GM13977 (cell line): Measurements from ENCODE around the gene TEKT5.

ENCODE experiments used
- DNase-seq: peaks from one replicate; pipeline ENCODE4 v3.0.0; 2012; ENCODE audit warnings: low spot score
- in situ Hi-C: fragments of 300-500 bp; cut with MboI; formaldehyde crosslinking; loops from one replicate; pipeline ENCODE4 v1.12.0; 2022; ENCODE audit warnings: low sequenced_read_pairs, low pct_unique_long_range_greater_than_20kb, mixed read lengths, inconsistent platforms; ENCODE audit not compliant: unreplicated experiment
- TF ChIP-seq, protein P1 (sequence below): IDR thresholded peaks from 2 replicates; pipeline ENCODE4 v1.5.1; 2012; ENCODE audit warnings: mild to moderate bottlenecking, control low read depth; ENCODE audit not compliant: insufficient read depth; ENCODE audit errors: extremely low read depth, missing control alignments

The TEKT5 gene

DNA sequence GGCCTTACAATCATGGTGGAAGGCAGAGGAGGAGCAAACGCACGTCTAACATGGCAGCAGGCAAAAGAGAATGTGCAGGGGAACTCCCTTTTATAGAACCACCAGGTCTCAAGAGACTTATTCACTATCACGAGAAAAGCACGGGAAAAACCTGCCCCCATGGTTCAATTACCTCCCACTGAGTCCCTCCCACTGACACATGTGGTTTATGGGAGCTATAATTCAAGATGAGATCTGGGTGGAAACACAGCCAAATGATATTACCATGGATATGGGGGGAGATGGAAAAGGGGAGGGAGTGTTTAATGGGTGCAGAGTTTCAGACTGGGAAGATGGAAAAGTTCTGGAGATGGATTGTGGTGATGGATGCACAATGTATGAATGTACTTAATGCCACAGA, 23.0 kb downstream of the TEKT5 start:
- in situ Hi-C loops: no loop called here
- TF ChIP-seq, protein P1, sequence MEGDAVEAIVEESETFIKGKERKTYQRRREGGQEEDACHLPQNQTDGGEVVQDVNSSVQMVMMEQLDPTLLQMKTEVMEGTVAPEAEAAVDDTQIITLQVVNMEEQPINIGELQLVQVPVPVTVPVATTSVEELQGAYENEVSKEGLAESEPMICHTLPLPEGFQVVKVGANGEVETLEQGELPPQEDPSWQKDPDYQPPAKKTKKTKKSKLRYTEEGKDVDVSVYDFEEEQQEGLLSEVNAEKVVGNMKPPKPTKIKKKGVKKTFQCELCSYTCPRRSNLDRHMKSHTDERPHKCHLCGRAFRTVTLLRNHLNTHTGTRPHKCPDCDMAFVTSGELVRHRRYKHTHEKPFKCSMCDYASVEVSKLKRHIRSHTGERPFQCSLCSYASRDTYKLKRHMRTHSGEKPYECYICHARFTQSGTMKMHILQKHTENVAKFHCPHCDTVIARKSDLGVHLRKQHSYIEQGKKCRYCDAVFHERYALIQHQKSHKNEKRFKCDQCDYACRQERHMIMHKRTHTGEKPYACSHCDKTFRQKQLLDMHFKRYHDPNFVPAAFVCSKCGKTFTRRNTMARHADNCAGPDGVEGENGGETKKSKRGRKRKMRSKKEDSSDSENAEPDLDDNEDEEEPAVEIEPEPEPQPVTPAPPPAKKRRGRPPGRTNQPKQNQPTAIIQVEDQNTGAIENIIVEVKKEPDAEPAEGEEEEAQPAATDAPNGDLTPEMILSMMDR: no peak
- no peak for DNase-seq

DNA sequence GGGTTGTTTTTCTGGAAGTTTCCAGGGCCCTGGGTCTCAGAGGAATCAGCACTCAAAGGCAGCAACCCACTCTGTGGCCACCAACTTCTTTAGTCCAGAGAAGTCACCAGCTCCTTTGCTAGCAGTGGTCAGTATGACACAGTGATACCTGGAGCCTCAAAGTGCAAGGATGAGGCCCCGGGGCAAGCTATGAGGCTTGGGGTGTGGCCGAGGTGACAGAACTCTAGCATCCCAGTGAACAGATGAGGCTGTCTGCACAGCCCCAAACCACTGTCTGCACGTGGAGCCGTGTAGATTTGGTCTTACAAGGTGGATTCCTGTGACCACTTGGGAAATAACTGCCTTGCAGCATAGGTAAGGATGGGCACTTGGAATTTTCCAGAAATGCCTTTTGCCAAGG, 24.9 kb downstream of the TEKT5 start:
- TF ChIP-seq, protein P1: no peak
- DNase-seq: no peak
- in situ Hi-C loops: no loop called here

DNA sequence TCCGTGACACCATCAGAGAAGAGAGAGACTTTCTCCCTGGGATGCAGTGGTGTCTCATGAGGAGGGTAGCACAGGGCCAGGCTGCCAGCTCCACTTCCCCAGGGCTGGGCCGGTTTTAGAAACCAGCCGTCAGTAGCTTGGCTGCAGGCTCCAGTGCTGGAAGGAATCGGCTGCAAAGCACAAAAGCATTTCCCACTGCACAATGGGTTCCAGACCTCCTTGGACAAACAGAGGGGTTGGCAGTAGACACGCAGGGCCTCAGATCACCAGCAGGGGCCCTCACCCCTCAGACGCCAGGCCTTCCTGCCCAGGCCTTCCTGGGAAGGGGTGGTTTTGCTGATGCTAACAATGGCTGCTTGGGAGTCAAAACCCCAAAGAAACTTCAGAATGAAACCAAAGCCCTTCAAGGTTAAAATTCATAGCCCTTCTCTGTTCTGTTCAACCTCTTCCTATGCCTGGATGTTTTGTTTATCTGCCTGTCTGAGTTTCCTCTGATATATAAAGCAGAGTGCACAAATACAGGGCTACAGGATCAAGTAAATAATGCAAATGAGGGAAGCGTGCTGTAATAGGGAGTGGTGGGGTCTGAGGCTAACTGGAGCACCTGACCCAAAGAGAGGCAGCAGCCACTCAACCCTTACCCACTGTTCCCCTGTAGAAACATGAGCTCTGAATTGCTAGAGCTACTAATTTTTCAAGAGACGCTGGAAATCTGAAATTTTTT, 26.2 kb downstream of the TEKT5 start:
- TF ChIP-seq, protein P1: peak; percentile 62
- DNase-seq: peak; percentile 49
- in situ Hi-C loops: no loop called here

DNA sequence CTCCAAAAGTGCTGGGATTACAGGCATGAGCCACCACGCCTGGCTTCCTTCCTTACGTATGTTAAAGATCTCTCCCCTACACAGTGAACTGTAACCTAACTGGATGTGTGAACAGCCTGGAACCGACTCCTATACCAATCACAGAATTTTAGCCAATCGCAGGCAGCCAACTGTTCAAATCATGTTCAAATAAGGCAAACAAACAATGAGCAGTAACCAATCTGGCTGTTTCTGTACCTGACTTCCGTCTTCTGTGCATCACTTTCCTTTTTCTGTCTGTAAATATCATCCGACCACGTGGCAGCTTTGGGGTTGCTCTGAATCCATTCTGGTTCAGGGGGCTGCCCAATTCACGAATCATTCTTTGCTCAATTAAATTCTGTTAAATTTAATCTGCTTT, 27.5 kb downstream of the TEKT5 start:
- in situ Hi-C loops: no loop called here

DNA sequence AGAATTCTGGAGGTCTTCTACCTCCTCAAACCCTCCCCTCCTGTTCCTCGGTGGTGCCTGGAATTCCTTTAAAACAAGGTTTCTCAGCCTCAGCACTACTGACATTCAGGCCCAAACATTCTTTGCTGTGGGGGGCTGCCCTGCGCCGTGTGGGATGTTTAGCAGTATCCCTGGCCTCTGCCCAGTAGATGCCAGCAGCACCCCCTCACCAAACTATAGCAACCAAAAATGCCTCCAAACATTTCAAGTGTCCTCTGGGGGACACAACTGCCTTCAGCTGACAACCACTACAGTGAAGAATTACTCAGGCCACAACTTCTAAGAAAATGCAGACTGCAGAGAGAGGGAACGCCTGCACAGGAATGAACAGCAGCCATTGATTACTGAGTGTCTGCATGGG, 28.4 kb downstream of the TEKT5 start:
- in situ Hi-C loops: no loop called here

More for the DNA sequence above, 27.5 kb downstream of the TEKT5 start:
- TF ChIP-seq, protein P1: no peak
- DNase-seq: no peak

DNA sequence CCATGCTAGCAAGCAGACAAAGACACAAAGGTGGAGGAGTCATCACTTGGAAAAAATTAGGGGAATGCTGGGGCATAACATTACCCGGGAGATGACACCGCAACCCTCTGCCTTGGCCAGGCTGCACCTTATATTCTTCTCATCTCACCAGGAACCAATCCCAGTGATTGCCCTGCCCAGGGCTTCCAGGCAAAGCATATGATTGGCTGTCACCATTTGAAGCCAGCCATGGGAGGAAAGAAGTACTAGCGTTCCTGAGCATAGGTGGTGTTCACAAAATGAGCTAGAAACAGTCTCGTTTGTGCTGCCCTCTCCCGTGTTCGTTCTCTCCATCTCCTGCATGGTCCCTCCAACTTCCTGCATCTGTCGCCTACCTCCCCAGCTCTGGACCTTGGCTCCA, 29.6 kb downstream of the TEKT5 start:
- DNase-seq: no peak
- in situ Hi-C loops: no loop called here
- TF ChIP-seq, protein P1: no peak

More for the DNA sequence above, 28.4 kb downstream of the TEKT5 start:
- DNase-seq: no peak
- TF ChIP-seq, protein P1: no peak
